Stimulated activated naive CD8-positive, alpha-beta T cell treated with anti-CD3 and anti-CD28 coated beads, Interleukin-15, Interleukin-2, amounts not matched to agents 100 ng/mL and 50 ng/mL, for 24 hours (primary cell): ENCODE data around the gene COX17.

Source experiments
- H3K27ac Mint-ChIP-seq: one replicate; pipeline ENCODE4 v1.8.0; 2021; ENCODE audit warnings: mild to moderate bottlenecking, mixed read lengths
- H3K27me3 Mint-ChIP-seq: one replicate; pipeline ENCODE4 v1.8.0; 2021; ENCODE audit warnings: mixed read lengths
- H3K36me3 Mint-ChIP-seq: one replicate; pipeline ENCODE4 v1.8.0; 2021; ENCODE audit warnings: low read depth, mixed read lengths
- H3K4me1 Mint-ChIP-seq: one replicate; pipeline ENCODE4 v1.8.0; 2021; ENCODE audit warnings: low read depth, mixed read lengths
- H3K4me3 Mint-ChIP-seq: one replicate; pipeline ENCODE4 v1.8.0; 2021; ENCODE audit warnings: mild to moderate bottlenecking, mixed read lengths
- H3K9me3 Mint-ChIP-seq: one replicate; pipeline ENCODE4 v1.8.0; 2021; ENCODE audit warnings: mixed read lengths

Gene COX17

DNA sequence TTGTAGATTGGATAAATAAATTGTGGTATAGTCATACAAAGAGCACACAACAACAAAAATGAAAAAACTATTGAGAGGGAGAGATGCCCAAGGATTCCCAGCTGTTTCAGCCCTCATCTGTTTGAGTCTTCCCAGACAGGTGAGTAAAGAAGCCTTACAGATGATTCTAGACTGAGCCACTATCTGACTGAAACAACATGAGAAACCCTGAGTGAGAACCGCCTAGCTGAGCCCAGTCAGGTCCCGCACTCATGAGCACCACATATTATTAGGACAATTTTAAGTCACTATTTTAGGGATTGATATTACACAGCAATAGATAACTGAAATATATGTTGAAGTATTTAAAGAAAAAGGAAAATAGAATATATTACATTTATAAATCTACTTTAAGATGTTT lies 35.8 kb downstream of the COX17 start:
- peaks cover 50% of the 10 kb centered on the region for H3K4me1 Mint-ChIP-seq
- no peaks in the 10 kb centered on the region for H3K27me3 Mint-ChIP-seq
- H3K4me3 Mint-ChIP-seq: no peak overlapping the region
- H3K36me3 Mint-ChIP-seq: peaks cover 37% of the 10 kb centered on the region
- no peak overlapping the region for H3K27ac Mint-ChIP-seq
- H3K9me3 Mint-ChIP-seq: no peaks in the 10 kb centered on the region

DNA sequence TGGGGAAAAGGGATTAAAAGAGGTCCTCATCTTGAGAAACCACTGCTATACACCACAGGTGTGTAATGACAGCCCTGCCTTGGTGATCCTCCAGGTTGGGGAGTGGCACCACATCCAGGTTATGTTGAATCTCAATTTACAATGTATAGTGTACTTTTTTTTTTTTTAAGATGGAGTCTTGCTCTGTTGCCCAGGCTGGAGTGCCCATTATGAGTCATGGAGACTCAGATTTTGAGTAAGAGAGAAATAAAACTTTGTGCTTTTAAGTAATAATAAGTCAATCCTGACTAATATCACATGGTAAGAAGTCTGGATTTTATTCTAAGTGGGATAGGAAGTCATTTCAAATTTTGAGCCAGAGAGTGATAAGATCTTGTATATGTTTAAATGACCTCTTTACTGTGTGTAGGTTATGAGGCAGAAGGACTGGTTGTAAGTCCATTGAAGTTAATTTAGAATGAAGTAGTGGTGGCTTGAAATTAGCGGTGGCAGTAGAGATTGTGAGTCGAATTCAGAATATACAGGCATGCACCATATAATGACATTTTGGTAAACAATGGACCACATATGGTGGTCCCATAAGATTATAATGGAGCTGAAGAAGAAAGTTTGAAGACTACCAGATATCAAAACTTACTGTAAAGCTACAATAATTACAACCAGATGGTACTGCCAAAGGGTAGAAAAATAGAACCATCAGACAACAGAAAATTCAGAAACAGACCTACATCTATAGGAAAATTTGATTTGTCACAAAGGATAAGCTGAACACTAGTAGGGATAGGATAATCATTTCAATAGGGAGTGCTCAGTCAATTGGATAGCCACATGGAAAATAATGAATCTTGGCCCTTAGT lies 37.5 kb downstream of the COX17 start:
- H3K27ac Mint-ChIP-seq: peak overlapping the region; percentile 95
- H3K36me3 Mint-ChIP-seq: peaks cover 30% of the 10 kb centered on the region
- H3K27me3 Mint-ChIP-seq: no peaks in the 10 kb centered on the region
- peaks cover 50% of the 10 kb centered on the region for H3K4me1 Mint-ChIP-seq
- peak overlapping the region; percentile 72 for H3K4me3 Mint-ChIP-seq
- no peaks in the 10 kb centered on the region for H3K9me3 Mint-ChIP-seq

DNA sequence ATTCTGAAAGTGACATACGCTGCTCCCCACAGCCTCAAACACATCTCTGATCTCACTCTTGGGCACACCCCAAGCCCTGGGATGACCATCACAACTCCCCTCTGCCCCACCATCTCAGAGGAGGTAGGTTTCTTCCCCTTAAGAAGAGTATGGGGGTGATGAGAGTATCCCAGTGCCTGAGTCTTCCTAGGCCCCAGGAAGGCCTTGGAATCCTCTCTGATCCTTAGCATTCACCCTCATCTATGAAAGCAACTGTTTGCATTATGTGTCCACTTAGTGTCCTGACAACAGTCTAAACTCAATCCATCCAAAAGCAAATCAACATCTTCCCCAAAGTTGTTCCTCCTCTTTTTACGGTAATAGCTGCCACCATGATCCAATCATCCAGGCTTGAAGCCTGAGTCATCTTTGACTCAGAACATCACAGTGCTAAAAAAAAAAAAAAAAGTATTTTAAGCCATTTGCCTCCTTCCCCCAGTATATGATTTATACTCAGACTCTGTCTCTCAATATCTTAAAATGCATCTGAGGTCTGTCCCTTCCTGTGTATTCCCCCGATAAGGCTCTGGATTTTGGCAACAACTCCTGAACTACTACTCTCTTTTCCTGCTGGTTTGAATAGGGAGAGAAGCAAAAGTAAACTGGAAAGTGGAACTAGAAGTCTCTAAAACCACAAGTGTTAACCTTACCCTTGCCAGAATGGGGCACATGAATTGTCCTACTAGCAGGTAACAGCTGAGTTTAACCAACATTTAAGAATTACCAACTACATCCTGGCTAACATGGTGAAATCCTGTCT lies 39.3 kb downstream of the COX17 start:
- peak overlapping the region; percentile 95 for H3K27ac Mint-ChIP-seq
- peaks cover 38% of the 10 kb centered on the region for H3K4me1 Mint-ChIP-seq
- peak overlapping the region; percentile 72 for H3K4me3 Mint-ChIP-seq
- no peaks in the 10 kb centered on the region for H3K27me3 Mint-ChIP-seq
- peaks cover 30% of the 10 kb centered on the region for H3K36me3 Mint-ChIP-seq
- H3K9me3 Mint-ChIP-seq: no peaks in the 10 kb centered on the region

DNA sequence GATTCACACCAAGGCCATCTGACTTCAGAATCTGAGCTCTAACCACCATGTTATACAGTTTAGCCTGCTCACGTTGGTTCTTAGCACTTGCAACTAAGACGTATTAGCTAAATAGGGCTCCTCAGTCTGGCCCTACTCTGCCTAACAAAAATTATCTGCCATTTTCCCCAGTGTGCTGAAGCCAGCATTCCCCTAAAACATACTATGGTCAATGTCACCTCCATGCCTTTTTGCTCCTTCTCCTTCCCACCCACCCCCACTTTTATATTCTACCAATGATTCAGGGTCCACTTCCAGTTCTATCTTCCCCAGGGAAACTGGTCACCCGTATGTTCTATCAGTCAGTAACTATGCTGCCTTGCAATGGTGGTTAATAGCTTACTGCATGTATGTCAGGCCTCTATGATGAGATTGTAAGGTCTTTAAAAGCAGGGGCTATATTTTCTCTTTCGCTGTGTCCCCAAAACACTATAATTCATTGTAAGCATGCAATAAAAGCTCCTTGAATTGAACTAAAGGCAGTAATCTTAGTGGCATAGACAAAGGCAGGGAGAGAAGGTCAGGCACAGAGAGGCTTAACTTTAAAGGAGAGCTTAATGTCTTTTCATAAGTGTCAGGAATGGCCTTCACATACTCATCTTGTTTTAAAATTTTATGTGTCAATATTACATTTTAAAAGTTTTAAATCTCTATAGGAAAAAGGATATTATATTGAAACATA lies 40.2 kb downstream of the COX17 start:
- peaks cover 30% of the 10 kb centered on the region for H3K4me1 Mint-ChIP-seq
- H3K9me3 Mint-ChIP-seq: no peaks in the 10 kb centered on the region
- no peaks in the 10 kb centered on the region for H3K27me3 Mint-ChIP-seq
- H3K4me3 Mint-ChIP-seq: no peak overlapping the region
- no peak overlapping the region for H3K27ac Mint-ChIP-seq
- H3K36me3 Mint-ChIP-seq: peaks cover 27% of the 10 kb centered on the region

DNA sequence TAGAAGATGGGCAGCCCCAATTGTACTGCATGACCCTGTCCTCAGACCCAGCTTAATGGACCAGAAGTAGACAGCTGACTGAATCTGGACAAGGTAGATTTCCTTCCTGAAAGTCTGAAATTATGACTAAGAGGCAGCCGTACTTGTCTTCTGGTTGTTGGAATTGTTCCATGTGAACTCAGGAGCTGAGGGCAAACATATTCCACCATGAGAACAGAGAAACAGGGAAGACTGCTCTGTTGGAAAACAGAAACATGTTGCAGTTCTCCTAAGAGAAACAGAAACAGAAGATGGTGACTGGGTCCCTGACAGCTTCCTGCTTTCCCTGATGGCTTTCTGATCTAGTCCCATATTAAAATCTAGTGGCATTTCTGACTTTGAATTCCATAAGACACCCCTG lies 41.0 kb downstream of the COX17 start:
- peaks cover 21% of the 10 kb centered on the region for H3K36me3 Mint-ChIP-seq
- H3K27me3 Mint-ChIP-seq: no peaks in the 10 kb centered on the region
- peaks cover 29% of the 10 kb centered on the region for H3K4me1 Mint-ChIP-seq
- no peaks in the 10 kb centered on the region for H3K9me3 Mint-ChIP-seq
- no peak overlapping the region for H3K4me3 Mint-ChIP-seq
- no peak overlapping the region for H3K27ac Mint-ChIP-seq

DNA sequence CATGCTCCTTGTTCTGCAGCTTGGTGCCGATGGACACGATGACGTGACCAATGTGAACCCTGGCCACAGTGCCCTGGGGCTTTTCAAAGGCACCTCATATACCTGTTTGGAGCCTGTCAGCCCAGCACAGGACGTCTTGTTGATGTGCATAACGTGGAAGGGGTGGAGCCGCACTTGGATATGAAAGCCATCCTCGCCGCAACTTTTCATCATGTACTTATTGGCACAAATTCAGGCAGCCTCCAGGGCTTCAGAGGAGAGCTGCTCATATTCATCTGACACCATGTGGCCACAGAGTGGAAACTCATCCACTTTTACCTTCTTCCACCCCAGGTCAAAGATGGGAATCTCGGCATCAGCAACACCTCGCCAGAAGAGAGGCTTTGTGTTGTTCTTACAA lies 41.5 kb downstream of the COX17 start:
- Mint-ChIP-seq H3K27me3 (no peaks in the 10 kb centered on the region), H3K4me3 (no peak overlapping the region), H3K27ac (no peak overlapping the region), H3K36me3 (peaks cover 16% of the 10 kb centered on the region), H3K4me1 (peaks cover 29% of the 10 kb centered on the region), H3K9me3 (no peaks in the 10 kb centered on the region)

DNA sequence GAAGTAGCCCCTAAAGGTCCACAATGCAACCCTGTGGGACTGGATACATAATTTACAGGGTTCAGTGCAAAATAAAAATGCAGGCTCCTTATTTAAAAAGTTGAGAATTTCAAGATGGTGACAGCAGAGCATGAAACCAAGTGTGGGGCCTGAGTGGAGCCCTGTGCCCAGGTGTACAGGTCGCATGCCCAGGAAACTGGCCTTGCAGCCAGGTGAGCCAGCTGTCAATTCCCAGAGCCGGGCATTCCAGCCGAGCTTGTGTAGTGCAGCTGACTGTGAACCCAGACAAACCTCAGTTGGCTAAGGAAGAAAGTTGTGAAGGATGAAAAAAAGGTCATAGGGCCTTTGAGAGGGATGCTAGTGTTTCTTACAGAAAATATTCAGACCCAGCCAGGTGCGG lies 44.4 kb downstream of the COX17 start:
- Mint-ChIP-seq H3K4me3 (no peak overlapping the region), H3K27me3 (peaks cover 8% of the 10 kb centered on the region), H3K27ac (no peak overlapping the region), H3K36me3 (peaks cover 3% of the 10 kb centered on the region), H3K4me1 (peaks cover 29% of the 10 kb centered on the region), H3K9me3 (no peaks in the 10 kb centered on the region)

DNA sequence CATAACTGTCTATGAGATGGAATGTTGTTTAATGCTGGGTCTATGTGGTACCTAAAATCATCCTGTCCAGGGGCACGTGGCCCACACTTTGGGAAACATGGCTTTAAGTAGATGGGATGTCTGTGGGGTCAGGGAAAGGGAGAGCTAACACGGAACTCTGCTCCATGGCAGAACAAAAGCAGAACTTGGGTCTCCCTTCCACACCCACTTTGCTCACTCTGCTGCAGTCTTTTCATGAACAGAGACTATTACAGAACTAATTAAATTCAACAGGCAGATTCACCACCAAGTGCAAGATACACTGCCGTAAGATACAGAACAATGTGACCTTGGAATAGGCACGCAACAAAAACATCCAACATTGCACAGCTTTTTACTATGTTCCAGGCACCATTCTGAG lies 45.0 kb downstream of the COX17 start:
- no peak overlapping the region for H3K27ac Mint-ChIP-seq
- peaks cover 10% of the 10 kb centered on the region for H3K27me3 Mint-ChIP-seq
- H3K9me3 Mint-ChIP-seq: no peaks in the 10 kb centered on the region
- H3K36me3 Mint-ChIP-seq: no peaks in the 10 kb centered on the region
- no peak overlapping the region for H3K4me3 Mint-ChIP-seq
- H3K4me1 Mint-ChIP-seq: peaks cover 31% of the 10 kb centered on the region

DNA sequence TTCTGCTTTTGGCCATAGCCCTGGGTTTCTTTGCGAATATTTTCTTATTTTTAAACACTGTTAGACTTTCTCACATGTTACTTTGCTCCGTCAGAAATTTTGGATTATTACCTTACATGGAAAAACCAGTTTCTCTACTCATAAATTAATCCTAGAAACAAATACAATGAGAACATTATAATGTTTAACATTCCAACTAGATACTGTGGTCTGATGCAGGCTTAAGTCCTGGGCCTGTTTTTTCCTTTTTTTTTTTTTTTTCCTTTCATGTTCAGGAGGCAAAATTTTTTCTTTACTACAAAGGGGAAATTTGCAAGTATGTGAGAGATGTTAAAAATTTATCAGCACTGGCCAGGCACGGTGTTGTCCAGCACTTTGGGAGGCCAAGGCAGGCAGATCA lies 45.7 kb downstream of the COX17 start:
- no peak overlapping the region for H3K27ac Mint-ChIP-seq
- peaks cover 37% of the 10 kb centered on the region for H3K4me1 Mint-ChIP-seq
- H3K4me3 Mint-ChIP-seq: no peak overlapping the region
- no peaks in the 10 kb centered on the region for H3K9me3 Mint-ChIP-seq
- no peaks in the 10 kb centered on the region for H3K36me3 Mint-ChIP-seq
- peaks cover 10% of the 10 kb centered on the region for H3K27me3 Mint-ChIP-seq

DNA sequence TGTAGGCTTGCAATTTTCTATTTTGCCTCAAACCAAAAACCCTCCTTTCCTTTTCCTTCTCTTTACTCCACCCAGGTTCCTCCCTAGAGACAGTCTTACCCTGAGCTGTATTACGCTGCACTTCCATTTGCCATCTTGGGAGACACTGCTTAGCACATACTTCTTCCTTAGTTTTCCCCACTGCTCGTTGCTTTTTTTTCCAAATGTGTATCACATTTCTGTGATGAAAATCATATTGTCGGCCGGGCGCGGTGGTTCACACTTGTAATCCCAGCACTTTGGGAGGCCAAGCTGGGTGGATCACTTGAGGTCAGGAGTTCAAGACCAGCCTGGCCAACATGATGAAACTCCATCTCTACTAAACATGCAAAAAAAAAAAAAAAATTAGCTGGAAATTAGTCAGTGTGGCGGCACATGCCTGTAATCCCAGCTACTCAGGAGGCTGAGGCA lies 46.3 kb downstream of the COX17 start:
- Mint-ChIP-seq H3K36me3 (no peaks in the 10 kb centered on the region), H3K27ac (peak overlapping the region; percentile 6), H3K9me3 (no peaks in the 10 kb centered on the region), H3K4me1 (peaks cover 43% of the 10 kb centered on the region), H3K27me3 (peaks cover 10% of the 10 kb centered on the region), H3K4me3 (no peak overlapping the region)

DNA sequence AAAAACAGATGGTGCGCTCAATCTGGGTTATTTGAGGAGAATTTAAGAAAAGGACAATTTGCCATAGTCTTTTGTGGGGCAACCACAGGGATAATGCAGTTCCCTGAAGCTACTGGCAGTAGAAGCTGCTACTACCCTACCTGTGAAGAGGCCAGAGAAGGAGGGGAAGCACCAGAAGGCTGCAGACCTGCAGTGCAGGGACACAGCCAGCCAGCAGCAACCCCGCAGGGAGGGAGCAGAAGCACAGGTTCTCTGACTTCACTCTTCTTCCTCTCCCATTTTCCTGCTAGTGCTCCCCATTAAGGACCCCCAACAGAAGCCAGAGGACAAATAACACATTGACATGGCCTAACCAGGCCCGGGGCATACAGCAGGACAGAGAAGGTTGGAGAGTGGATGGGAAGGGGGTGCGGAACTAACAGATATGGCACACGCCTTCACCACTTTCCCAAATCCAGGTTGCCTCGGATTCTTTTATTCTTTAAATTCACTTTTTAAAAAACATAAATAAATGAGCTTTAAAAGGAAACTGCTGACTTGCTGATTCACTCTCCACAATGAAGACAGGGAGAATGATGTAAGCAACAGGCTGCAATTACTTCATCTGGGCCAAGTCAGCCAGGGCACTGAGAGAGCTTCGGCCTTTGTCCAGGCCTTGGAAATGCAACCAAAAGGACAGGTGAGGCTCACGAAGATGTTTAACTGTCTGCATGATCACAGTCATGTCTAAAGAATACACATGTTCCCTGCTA lies 46.9 kb downstream of the COX17 start:
- Mint-ChIP-seq H3K9me3 (no peaks in the 10 kb centered on the region), H3K4me3 (no peak overlapping the region), H3K27me3 (peaks cover 10% of the 10 kb centered on the region), H3K27ac (peak overlapping the region; percentile 15), H3K36me3 (no peaks in the 10 kb centered on the region), H3K4me1 (peaks cover 45% of the 10 kb centered on the region)

DNA sequence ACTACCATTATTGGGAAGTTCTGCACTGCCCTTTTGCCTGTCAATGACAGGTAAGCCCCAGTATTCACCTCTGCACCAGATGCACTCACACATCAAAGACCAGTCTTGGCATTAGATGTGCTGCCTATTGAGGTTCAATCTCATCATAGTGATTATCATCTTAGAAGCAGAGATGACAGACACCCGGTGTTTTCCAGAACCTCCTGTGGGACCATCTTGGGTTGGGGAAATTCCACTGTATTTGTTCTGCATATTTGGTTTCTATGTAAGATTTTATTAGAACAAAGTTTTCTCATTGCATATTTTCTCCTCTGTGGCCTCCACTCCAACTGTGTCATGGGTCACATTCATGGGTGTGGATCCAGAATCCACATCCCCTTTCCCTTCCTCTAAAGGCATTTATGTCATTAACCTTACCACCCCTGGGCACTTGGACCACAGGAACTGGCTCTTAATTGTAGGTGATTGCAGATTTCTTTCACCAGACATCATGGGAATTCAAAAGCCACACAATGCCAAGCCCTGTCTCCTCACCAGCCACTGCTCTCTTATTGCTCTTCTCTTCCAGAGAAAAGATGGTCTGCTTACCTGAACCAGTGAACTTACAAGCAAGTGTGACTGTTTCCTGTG lies 48.3 kb downstream of the COX17 start:
- H3K36me3 Mint-ChIP-seq: no peaks in the 10 kb centered on the region
- peak overlapping the region; percentile 66 for H3K27ac Mint-ChIP-seq
- H3K4me1 Mint-ChIP-seq: peaks cover 45% of the 10 kb centered on the region
- H3K4me3 Mint-ChIP-seq: no peak overlapping the region
- H3K27me3 Mint-ChIP-seq: peaks cover 10% of the 10 kb centered on the region
- H3K9me3 Mint-ChIP-seq: no peaks in the 10 kb centered on the region

DNA sequence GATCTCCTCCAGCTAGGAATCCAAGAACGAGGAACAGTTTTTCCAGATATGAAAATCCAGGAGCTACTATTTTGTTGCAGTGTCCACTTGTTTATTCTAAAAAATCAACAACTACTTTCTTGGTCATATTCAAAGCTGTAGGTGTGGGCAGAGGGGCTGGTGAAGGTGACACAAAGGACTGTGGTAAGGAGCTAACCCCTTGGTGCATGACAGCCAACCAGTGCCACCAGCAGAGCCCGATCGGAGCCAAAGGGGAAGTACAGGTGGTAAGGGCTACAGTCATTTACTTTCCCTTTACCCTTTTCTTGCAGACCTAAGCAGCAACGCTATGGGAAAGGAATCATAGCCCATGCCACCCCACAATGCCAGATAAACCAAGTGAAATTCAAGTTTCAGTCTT lies 48.8 kb downstream of the COX17 start:
- Mint-ChIP-seq H3K4me1 (peaks cover 45% of the 10 kb centered on the region), H3K27me3 (peaks cover 10% of the 10 kb centered on the region), H3K27ac (peak overlapping the region; percentile 66), H3K9me3 (no peaks in the 10 kb centered on the region), H3K4me3 (peak overlapping the region; percentile 18), H3K36me3 (no peaks in the 10 kb centered on the region)

DNA sequence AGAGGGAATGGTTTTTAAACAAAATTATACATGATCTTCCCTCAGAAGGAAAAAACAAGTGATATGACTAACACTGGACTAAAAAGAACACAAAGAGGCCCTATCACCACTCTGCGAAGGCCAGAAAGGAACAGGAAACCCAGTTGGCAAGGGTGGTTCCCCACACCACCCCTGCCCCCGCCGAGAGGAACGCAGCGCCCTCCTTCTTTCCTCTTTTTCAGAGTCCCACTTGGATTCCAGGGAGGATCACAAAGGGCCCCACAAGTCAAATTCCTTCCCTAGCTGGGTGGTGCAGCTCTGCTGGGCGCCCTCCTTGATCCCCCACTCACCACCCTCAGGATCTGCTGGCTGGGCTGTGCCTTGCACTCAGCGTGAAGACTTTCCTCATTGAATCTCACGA lies 49.7 kb downstream of the COX17 start:
- Mint-ChIP-seq H3K27ac (peak overlapping the region; percentile 66), H3K4me3 (no peak overlapping the region), H3K4me1 (peaks cover 45% of the 10 kb centered on the region), H3K36me3 (no peaks in the 10 kb centered on the region), H3K27me3 (peaks cover 10% of the 10 kb centered on the region), H3K9me3 (no peaks in the 10 kb centered on the region)
